ENCODE data around the gene OR2J2. TPM values are rescaled to one million over a fixed set of nuclear protein-coding genes. Genes with fewer than 3 reads are reported as not detected.
"Not testable (repeated sequence)": the region's sequence is repeated elsewhere in the genome, so short reads cannot be mapped to it uniquely, and the experiment has no call there.

OR2J2 gene
- total RNA-seq, 3 donors from 2014 or later: not detected

DNA sequence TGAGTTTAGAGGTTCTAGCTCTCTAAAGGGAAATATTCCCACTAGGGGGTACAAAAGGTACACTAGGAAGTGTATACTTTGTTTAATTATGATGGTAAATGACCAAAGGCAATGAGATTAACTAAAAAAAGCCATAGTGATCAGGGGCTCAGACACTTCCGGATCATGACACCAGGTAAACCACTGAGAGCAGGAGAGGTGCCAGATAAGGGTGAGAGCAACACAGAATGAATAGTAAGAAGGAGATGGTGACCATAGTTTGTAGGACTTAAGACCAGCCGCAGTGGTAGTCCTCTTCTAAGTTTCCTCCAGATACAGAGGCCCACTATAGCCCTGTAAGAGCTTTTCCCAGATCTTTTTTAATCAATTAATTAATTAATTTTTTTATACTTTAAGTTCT, 40.8 kb downstream of the OR2J2 start:
- TF ChIP-seq, protein P1, sequence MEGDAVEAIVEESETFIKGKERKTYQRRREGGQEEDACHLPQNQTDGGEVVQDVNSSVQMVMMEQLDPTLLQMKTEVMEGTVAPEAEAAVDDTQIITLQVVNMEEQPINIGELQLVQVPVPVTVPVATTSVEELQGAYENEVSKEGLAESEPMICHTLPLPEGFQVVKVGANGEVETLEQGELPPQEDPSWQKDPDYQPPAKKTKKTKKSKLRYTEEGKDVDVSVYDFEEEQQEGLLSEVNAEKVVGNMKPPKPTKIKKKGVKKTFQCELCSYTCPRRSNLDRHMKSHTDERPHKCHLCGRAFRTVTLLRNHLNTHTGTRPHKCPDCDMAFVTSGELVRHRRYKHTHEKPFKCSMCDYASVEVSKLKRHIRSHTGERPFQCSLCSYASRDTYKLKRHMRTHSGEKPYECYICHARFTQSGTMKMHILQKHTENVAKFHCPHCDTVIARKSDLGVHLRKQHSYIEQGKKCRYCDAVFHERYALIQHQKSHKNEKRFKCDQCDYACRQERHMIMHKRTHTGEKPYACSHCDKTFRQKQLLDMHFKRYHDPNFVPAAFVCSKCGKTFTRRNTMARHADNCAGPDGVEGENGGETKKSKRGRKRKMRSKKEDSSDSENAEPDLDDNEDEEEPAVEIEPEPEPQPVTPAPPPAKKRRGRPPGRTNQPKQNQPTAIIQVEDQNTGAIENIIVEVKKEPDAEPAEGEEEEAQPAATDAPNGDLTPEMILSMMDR (IDR thresholded peaks at IDR 0.05): no peak
- H3K9me3 ChIP-seq: no peaks in the 10 kb centered on the region
- DNase-seq: no peak
- ATAC-seq: no peak
- H3K4me3 ChIP-seq: no peak overlapping the region
- intact Hi-C loops (cut with DNase I, micrococcal nuclease): no loop called here
- no peaks in the 10 kb centered on the region for H3K4me1 ChIP-seq (ENCODE audit: low read depth)
- no peaks in the 10 kb centered on the region for H3K36me3 ChIP-seq (ENCODE audit: low read depth)

DNA sequence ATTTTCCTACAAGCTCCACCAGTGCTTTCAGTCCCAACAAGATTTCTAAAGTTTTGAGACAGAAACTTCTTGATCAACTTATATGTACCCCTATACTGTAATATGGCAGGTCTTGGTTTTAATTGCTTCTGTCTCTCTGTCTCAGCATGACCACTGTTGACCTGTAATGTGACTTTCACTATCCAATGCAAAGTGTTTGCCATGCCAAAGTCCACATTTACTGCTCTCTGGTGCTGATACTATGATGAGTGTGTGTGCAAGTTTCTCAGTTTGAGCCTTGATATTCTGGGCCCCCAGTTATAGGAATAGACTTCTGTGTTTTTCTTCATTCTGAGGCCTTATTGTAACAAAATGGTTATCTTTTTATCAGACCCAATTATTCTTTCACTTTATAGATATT, 45.8 kb downstream of the OR2J2 start:
- Histone ChIP-seq H3K4me1 (ENCODE audit: low read depth) (no peaks in the 10 kb centered on the region), H3K4me3 (no peak overlapping the region), H3K36me3 (ENCODE audit: low read depth) (no peaks in the 10 kb centered on the region), H3K9me3 (no peaks in the 10 kb centered on the region)
- no peak for DNase-seq
- intact Hi-C loops (cut with DNase I, micrococcal nuclease): no loop called here
- TF ChIP-seq, protein P1 (IDR thresholded peaks at IDR 0.05): no peak
- peak; percentile 55 for ATAC-seq

DNA sequence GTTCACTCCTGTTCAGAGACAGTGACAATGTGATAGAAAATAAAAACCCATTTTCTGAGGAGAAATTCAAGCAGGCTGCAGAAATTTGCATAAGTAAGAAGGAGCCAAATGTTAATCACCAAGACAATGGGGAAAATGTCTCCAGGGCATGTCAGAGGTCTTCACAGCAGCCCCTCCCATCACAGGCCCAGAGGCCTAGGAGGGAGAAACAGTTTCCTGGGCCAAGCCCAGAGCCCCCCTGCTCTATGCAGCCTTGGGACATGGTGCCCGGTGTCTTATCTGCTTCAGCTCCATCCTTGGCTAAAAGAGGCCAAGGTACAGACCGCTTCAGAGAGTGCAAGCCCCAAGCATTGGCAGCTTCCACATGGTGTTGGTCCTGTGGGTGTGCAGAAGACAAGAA, 46.5 kb downstream of the OR2J2 start:
- intact Hi-C loops (cut with DNase I, micrococcal nuclease); ATAC-seq; DNase-seq; H3K4me3 ChIP-seq; H3K4me1 ChIP-seq (ENCODE audit: low read depth); H3K36me3 ChIP-seq (ENCODE audit: low read depth); H3K9me3 ChIP-seq: not testable (repeated sequence)

DNA sequence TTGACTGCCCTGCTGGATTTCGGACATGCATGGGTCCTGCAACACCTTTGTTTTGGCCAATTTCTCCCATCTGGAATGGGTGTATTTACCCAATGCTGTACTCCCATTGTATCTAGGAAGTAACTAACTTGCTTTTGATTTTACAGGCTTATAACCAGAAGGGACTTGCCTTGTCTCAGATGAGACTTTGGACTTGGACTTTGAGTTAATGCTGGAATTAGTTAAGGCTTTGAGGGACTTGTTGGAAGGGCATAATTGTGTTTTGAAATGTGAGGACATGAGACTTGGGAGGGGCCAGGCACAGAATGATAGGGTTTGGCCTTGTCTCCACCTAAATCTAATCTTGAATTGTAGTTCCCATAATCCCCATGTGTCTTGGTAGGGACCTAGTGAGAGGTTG, 47.3 kb downstream of the OR2J2 start:
- H3K4me1 ChIP-seq (ENCODE audit: low read depth); H3K9me3 ChIP-seq; intact Hi-C loops (cut with DNase I, micrococcal nuclease); H3K36me3 ChIP-seq (ENCODE audit: low read depth); H3K4me3 ChIP-seq; DNase-seq: not testable (repeated sequence)
- peak; percentile 50 for ATAC-seq

Other genes starting within 250 kb of the OR2J2 start
- 10 to 100 TPM; 33.1 to 37.2 (median 35.5) TPM for gene TRIM27, start 246.9 kb upstream of the OR2J2 start, total RNA-seq
- gene ZNF311, start 165.6 kb upstream of the OR2J2 start, total RNA-seq: 1 to 10 TPM; 1.8 to 2.9 (median 2.6) TPM
- not detected for gene OR2W1, start 125.7 kb upstream of the OR2J2 start, total RNA-seq
- not detected for gene OR2B3, start 83.6 kb upstream of the OR2J2 start, total RNA-seq
- not detected for gene OR2J1, start 71.4 kb upstream of the OR2J2 start, total RNA-seq
- not detected for gene OR2J3, start 62.8 kb upstream of the OR2J2 start, total RNA-seq
- not detected for gene OR14J1, start 130.8 kb downstream of the OR2J2 start, total RNA-seq
- gene OR5V1, start 198.0 kb downstream of the OR2J2 start, total RNA-seq: not detected
- gene OR12D3, start 204.4 kb downstream of the OR2J2 start, total RNA-seq: not detected
- gene OR12D2, start 224.7 kb downstream of the OR2J2 start, total RNA-seq: not detected
- not detected for gene OR12D1, start 244.0 kb downstream of the OR2J2 start, total RNA-seq

Data from mucosa of descending colon (tissue), 3 donors.